ENCODE measurements around the gene PRKCD. TPM values are rescaled to one million over a fixed set of nuclear protein-coding genes. Genes with fewer than 3 reads are reported as not detected.

Gene PRKCD
- total RNA-seq, 2 experiments from 2014 or later: 17.2 to 18.7 TPM

DNA sequence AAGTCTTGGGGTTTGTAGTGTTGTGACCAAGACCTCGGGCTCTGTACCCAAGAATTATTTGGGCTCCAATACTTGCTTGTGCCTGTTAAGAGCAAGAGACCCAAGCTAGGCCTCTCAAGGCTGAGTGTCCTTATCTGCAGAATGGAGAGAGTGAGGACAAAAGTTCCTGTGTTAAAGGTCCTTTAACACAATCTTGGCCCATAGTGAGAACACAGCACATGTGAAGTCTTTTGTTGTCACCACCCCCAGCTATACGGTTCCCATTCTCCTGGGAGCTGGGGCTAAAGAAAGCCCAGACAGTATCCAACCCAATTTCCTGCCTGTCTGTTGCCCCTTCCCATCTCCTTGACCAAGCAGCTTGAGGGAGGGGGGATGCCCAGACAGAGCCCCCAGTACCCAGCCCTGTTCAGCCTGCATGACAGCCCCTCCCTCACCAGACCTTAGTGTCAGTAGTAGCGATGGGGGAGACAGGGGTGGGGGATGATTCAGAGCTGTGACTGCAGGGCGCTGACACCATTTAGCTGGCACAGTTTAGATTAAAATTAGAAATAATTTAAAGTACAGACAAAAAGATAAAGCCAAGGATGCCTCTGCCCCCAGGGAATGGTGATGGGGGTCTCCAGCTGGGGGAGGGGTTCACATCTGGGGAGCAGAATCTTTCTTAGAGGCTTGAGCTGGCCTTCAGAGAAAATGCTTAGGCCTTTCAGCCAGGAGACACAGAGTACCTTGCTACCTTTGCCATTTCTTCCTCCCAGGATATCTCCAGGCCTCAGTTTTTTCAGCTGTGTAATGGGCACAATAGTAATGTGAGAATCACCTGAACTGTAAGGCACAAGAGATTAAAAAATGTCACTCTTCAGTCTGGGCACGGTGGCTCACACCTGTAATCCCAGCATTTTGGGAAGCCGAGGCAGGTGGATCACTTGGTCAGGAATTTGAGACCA, 2.7 kb downstream of the PRKCD start:
- Mint-ChIP-seq H3K9me3 (ENCODE audit: low read depth) (no peaks in the 10 kb centered on the region), H3K36me3 (no peaks in the 10 kb centered on the region), H3K27me3 (peaks cover 15% of the 10 kb centered on the region), H3K27ac (peak overlapping the region; percentile 63), H3K4me1 (peaks cover 33% of the 10 kb centered on the region), H3K4me3 (peak overlapping the region; percentile 74)
- DNase-seq (no peak), ATAC-seq (no peak)
- CTCF ChIA-PET: interaction anchor here (0.8 to 1.5 kb wide), 4 partner anchors 30 to 53 kb away, joined by 3 to 4 read pairs (median 3); no protein-coding TSS in a partner anchor

DNA sequence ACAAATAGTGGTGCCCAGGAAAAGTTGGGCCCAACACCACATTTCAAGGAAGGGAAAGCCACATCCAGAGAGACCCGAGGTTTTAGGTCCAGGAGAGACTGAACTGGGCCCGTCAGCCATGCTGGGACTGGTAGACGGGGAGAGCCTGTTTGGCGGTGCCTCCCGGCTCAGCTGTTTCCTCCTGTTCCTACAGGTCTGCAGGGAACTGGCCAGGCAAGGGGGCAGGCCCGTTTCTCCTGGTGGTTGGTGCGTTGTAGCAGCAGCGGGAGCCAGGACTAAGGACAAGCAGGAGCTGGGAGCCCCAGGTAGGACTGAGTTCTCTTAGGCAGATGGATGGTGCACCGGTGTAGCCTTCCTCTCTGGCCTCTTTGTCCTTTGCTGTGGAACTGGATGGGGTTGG, 3.9 kb downstream of the PRKCD start:
- peaks cover 6% of the 10 kb centered on the region for H3K27me3 Mint-ChIP-seq

GRCh38 chr3:53166206-53166605, 5.2 kb downstream of the PRKCD start:
- ATAC-seq (no peak), DNase-seq (no peak)
- CTCF ChIA-PET: interaction anchor here (2.8 kb wide), 1 partner anchor 29 kb away, joined by 12 read pairs; no protein-coding TSS in a partner anchor
- Mint-ChIP-seq H3K9me3 (ENCODE audit: low read depth) (no peaks in the 10 kb centered on the region), H3K27ac (no peak overlapping the region), H3K4me3 (no peak overlapping the region), H3K27me3 (no peaks in the 10 kb centered on the region), H3K36me3 (no peaks in the 10 kb centered on the region), H3K4me1 (peaks cover 51% of the 10 kb centered on the region)

More for the DNA sequence above, 3.9 kb downstream of the PRKCD start:
- ATAC-seq (no peak), DNase-seq (no peak)
- Mint-ChIP-seq H3K36me3 (no peaks in the 10 kb centered on the region), H3K27ac (no peak overlapping the region), H3K9me3 (ENCODE audit: low read depth) (no peaks in the 10 kb centered on the region), H3K4me1 (peaks cover 44% of the 10 kb centered on the region), H3K4me3 (no peak overlapping the region)
- CTCF ChIA-PET: interaction anchor here (0.7 to 1.2 kb wide), 2 partner anchors 32 to 51 kb away, joined by 3 read pairs; no protein-coding TSS in a partner anchor

DNA sequence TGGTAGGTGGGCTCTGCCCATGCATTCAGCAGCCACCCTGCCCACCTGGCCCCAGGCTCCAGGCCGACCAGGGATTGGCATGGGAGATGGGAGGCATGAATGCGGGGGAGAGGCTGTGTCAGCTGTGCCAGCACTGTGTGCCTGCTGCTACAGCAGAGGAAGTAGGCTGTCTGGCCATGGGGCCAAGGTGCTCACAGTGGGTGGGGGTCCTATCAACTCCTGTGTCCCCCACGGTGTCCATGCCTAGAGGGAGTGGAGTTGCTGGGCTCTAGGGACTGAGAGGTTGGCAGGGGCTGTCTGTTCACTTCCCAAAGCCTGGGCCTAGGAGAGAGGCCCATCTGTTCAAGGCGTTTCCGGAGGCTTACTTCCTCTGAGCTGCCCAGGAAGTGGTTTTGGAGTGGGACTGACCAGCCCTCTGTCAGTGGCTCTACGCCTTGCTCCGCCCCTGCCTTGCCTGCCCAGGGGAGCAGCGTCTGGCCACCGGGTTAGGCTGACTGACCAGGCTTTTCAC, 5.8 kb downstream of the PRKCD start:
- ATAC-seq (no peak), DNase-seq (no peak)
- H3K4me3 Mint-ChIP-seq: no peak overlapping the region
- peaks cover 51% of the 10 kb centered on the region for H3K4me1 Mint-ChIP-seq
- H3K36me3 Mint-ChIP-seq: no peaks in the 10 kb centered on the region
- no peaks in the 10 kb centered on the region for H3K9me3 Mint-ChIP-seq (ENCODE audit: low read depth)
- CTCF ChIA-PET: interaction anchor here (2.8 kb wide), 1 partner anchor 29 kb away, joined by 12 read pairs; no protein-coding TSS in a partner anchor
- H3K27me3 Mint-ChIP-seq: no peaks in the 10 kb centered on the region
- no peak overlapping the region for H3K27ac Mint-ChIP-seq

DNA sequence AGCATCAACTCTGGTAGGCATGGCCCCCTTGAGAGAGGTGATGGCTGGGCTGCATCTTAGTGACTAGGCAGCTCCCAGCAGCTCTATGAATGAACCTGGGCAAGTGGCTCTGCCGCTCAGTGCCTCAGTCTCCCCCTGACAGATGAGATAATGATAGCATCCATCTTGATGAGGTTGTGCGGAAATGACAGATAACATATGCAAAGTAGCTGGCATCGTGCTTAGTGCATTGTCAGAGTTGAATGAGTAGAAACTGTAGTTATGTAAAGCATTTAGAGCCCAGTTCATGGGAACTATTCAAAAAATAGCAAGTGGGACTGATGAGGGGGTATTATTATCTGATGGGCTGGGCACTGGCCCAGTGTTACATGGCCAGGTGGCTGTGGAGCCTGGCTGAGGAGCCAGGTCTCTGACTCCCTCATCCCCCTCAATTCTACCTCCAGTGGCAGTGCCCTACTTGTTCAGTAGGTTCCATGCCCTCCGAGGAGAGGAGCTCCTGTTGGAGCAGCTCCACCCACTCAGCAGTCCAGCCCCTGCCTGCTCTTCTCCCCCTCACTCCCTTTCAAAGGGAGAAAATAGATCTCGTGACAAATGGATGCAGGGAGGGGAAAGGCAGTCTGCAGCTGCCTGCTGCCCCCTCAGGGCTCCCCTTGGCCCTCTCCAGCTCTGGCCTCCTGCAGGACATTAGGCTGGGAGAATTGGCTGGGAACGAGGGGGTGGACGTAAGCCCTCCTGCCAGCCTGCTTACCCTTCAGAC, 6.6 kb downstream of the PRKCD start:
- Mint-ChIP-seq H3K4me3 (no peak overlapping the region), H3K36me3 (no peaks in the 10 kb centered on the region), H3K27ac (no peak overlapping the region), H3K9me3 (ENCODE audit: low read depth) (no peaks in the 10 kb centered on the region), H3K27me3 (no peaks in the 10 kb centered on the region), H3K4me1 (peaks cover 47% of the 10 kb centered on the region)
- CTCF ChIA-PET: interaction anchor here (2.8 kb wide), 1 partner anchor 28 kb away, joined by 12 read pairs; no protein-coding TSS in a partner anchor
- ATAC-seq (no peak), DNase-seq (no peak)

GRCh38 chr3:53168175-53168923, 7.3 kb downstream of the PRKCD start:
- Mint-ChIP-seq H3K27me3 (no peaks in the 10 kb centered on the region), H3K36me3 (peaks cover 1% of the 10 kb centered on the region), H3K4me3 (no peak overlapping the region), H3K27ac (no peak overlapping the region), H3K9me3 (ENCODE audit: low read depth) (no peaks in the 10 kb centered on the region), H3K4me1 (peaks cover 39% of the 10 kb centered on the region)
- no peak for DNase-seq
- no peak for ATAC-seq
- CTCF ChIA-PET: no interaction called here

DNA sequence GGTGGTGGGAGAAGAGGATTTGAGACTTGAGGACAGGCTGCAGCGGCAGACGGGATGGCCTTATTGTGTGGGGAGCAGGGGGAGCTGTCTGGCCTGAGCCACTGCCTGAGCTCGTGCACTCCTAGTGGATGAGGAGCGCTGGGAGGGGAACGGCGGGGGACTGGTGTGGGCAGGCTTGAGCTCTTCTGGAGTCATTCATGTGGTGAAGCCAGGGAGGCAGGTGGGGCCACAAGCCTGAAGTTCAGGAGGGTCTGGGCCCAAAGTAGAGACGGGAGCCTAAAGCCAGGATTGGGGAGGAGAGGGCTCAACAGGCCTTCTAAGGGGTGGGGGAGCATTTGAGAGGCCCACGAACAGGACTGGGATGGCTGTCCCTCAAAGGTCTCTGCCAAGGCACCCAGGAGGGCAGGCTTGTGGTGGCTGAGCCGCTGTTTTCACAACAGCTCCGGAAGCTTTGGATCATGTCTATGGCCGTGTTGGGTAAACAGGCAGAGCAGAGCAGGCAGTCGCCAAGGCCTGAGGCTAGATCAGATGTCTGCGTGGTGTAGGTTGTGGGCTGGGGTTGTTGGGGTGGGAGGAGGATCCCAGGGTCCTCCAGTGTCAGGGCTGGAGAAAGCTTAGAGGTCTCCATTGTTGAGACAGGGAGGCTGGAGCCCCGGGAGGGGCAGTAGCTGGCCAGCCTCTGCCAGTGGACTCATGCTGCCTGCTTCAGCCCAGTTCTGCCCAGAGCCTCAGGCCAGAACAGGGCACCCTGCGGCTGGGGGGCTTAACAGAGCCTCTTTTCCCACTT, 8.2 kb downstream of the PRKCD start:
- no peak overlapping the region for H3K4me3 Mint-ChIP-seq
- peaks cover 4% of the 10 kb centered on the region for H3K36me3 Mint-ChIP-seq
- ATAC-seq (peak; percentile 41), DNase-seq (peak; percentile 57)
- H3K4me1 Mint-ChIP-seq: peaks cover 35% of the 10 kb centered on the region
- H3K9me3 Mint-ChIP-seq (ENCODE audit: low read depth): no peaks in the 10 kb centered on the region
- CTCF ChIA-PET: interaction anchor here (1.0 to 1.7 kb wide), 4 partner anchors 9 to 55 kb away, joined by 4 to 7 read pairs (median 5); no protein-coding TSS in a partner anchor
- H3K27me3 Mint-ChIP-seq: no peaks in the 10 kb centered on the region
- no peak overlapping the region for H3K27ac Mint-ChIP-seq

DNA sequence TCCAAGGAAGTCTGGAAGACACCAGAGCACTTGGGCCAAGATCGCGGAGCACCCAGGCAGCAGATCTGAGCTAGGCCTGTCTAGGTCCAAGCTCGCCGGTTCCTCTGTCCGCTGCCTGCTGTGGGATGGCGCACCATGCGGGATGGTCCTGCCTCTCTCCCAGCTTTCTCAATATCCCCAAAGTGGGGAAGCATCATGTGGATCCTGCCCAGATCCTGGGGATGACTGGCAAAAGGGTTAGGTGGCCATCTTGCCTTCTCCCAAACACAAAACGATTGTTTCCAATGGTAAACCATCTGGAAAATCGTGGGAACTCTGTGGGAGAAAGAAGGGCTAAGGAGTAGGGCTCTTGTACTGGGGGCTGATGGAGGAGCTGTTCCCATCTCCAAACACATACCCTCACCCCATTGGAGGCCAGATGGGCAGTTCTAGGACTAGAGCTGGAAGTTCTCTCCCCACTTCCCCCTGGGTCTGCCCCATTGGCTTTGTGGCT, 8.9 kb downstream of the PRKCD start:
- Mint-ChIP-seq H3K9me3 (ENCODE audit: low read depth) (no peaks in the 10 kb centered on the region), H3K4me1 (peaks cover 37% of the 10 kb centered on the region), H3K36me3 (peaks cover 4% of the 10 kb centered on the region), H3K4me3 (no peak overlapping the region), H3K27ac (no peak overlapping the region), H3K27me3 (no peaks in the 10 kb centered on the region)
- ATAC-seq: peak; percentile 10
- no peak for DNase-seq
- CTCF ChIA-PET: interaction anchor here (0.8 to 1.7 kb wide), 5 partner anchors 10 to 55 kb away, joined by 4 to 7 read pairs (median 4); no protein-coding TSS in a partner anchor

GRCh38 chr3:53170325-53171063, 9.5 kb downstream of the PRKCD start:
- Mint-ChIP-seq H3K4me3 (no peak overlapping the region), H3K9me3 (ENCODE audit: low read depth) (no peaks in the 10 kb centered on the region), H3K27ac (no peak overlapping the region), H3K27me3 (no peaks in the 10 kb centered on the region), H3K36me3 (peaks cover 4% of the 10 kb centered on the region), H3K4me1 (peaks cover 37% of the 10 kb centered on the region)
- CTCF ChIA-PET: interaction anchor here (0.8 to 1.7 kb wide), 5 partner anchors 10 to 56 kb away, joined by 4 to 7 read pairs (median 4); no protein-coding TSS in a partner anchor
- ATAC-seq: peak; percentile 60
- DNase-seq: peak; percentile 74

- no peaks in the 10 kb centered on the region for H3K27me3 Mint-ChIP-seq
- ATAC-seq: no peak
- H3K4me3 Mint-ChIP-seq: no peak overlapping the region
- CTCF ChIA-PET: no interaction called here
- no peak overlapping the region for H3K27ac Mint-ChIP-seq
- H3K9me3 Mint-ChIP-seq (ENCODE audit: low read depth): no peaks in the 10 kb centered on the region
- no peak for DNase-seq
- H3K4me1 Mint-ChIP-seq: peaks cover 37% of the 10 kb centered on the region
- H3K36me3 Mint-ChIP-seq: peaks cover 4% of the 10 kb centered on the region
These were observed 10.0 kb downstream of the PRKCD start for GRCh38 chr3:53171064-53171418.

- Mint-ChIP-seq H3K27me3 (no peaks in the 10 kb centered on the region), H3K27ac (no peak overlapping the region), H3K4me3 (no peak overlapping the region), H3K9me3 (ENCODE audit: low read depth) (no peaks in the 10 kb centered on the region), H3K4me1 (peaks cover 30% of the 10 kb centered on the region), H3K36me3 (peaks cover 4% of the 10 kb centered on the region)
- no peak for ATAC-seq
- DNase-seq: no peak
- CTCF ChIA-PET: no interaction called here
These were observed 11.0 kb downstream of the PRKCD start for GRCh38 chr3:53171827-53172505.
